Right kidney (tissue), 1 donor: Measurements from ENCODE around the gene DMRT1.
"Not testable (repeated sequence)": the region's sequence is repeated elsewhere in the genome, so short reads cannot be mapped to it uniquely, and the experiment has no call there.

Source experiments
- DNase-seq: peaks from one replicate; pipeline ENCODE4 v3.0.0-alpha.2; 2016

The DMRT1 gene

GRCh38 chr9:859251-859650 lies 17.8 kb downstream of the DMRT1 start:
- DNase-seq, result no peak

- no peak for DNase-seq
Observed at GRCh38 chr9:860706-861105, 19.2 kb downstream of the DMRT1 start.

GRCh38 chr9:861525-861924 lies 20.0 kb downstream of the DMRT1 start:
- DNase-seq, result not testable (repeated sequence)

GRCh38 chr9:875119-875962 lies 33.8 kb downstream of the DMRT1 start:
- DNase-seq, result no peak

GRCh38 chr9:876425-876824 lies 34.9 kb downstream of the DMRT1 start:
- no peak for DNase-seq

GRCh38 chr9:878239-878638 lies 36.7 kb downstream of the DMRT1 start:
- DNase-seq, result no peak

- DNase-seq, result no peak
Observed at GRCh38 chr9:880725-881124, 39.2 kb downstream of the DMRT1 start.

- DNase-seq, result no peak
Observed at GRCh38 chr9:882416-882924, 41.0 kb downstream of the DMRT1 start.

GRCh38 chr9:883011-883410 lies 41.5 kb downstream of the DMRT1 start:
- DNase-seq, result no peak

GRCh38 chr9:886886-887285 lies 45.4 kb downstream of the DMRT1 start:
- no peak for DNase-seq

- no peak for DNase-seq
Observed at GRCh38 chr9:892123-892522, 50.6 kb downstream of the DMRT1 start.

GRCh38 chr9:893115-893514 lies 51.6 kb downstream of the DMRT1 start:
- DNase-seq, result no peak

- DNase-seq, result peak; percentile 47
Observed at GRCh38 chr9:893843-894420, 52.4 kb downstream of the DMRT1 start.

- DNase-seq, result peak; percentile 47
Observed at GRCh38 chr9:899440-900184, 58.1 kb downstream of the DMRT1 start.

GRCh38 chr9:903886-904285 lies 62.4 kb downstream of the DMRT1 start:
- DNase-seq, result no peak

GRCh38 chr9:905906-906305 lies 64.4 kb downstream of the DMRT1 start:
- DNase-seq, result no peak

- no peak for DNase-seq
Observed at GRCh38 chr9:908536-909205, 67.2 kb downstream of the DMRT1 start.

GRCh38 chr9:911005-911404 lies 69.5 kb downstream of the DMRT1 start:
- DNase-seq, result no peak

GRCh38 chr9:912776-913175 lies 71.3 kb downstream of the DMRT1 start:
- no peak for DNase-seq

- DNase-seq, result not testable (repeated sequence)
Observed at GRCh38 chr9:913526-913925, 72.0 kb downstream of the DMRT1 start.

GRCh38 chr9:917730-918129 lies 76.2 kb downstream of the DMRT1 start:
- DNase-seq, result no peak

GRCh38 chr9:920927-921326 lies 79.4 kb downstream of the DMRT1 start:
- DNase-seq, result no peak

GRCh38 chr9:922171-922570 lies 80.7 kb downstream of the DMRT1 start:
- DNase-seq, result no peak
